AG09309 (cell line): Measurements from ENCODE around the gene IDS.
"Not testable (repeated sequence)": the region's sequence is repeated elsewhere in the genome, so short reads cannot be mapped to it uniquely, and the experiment has no call there.

ENCODE experiments used
- DNase-seq: peaks from one replicate; pipeline ENCODE4 v3.0.0-alpha.2; 2010; ENCODE audit warnings: low read depth
- H3K4me3 ChIP-seq: 2 replicates; pipeline ENCODE4 v1.5.1; 2011; ENCODE audit warnings: mild to moderate bottlenecking, low read depth, low read length, moderate library complexity; ENCODE audit not compliant: control insufficient read depth
- TF ChIP-seq, protein P1 (sequence below): IDR thresholded peaks from 2 replicates; pipeline ENCODE4 v1.5.1; 2011; ENCODE audit warnings: mild to moderate bottlenecking, low read depth, low read length, inconsistent platforms; ENCODE audit not compliant: insufficient read depth, control insufficient read depth; ENCODE audit errors: missing control alignments

IDS gene

DNA sequence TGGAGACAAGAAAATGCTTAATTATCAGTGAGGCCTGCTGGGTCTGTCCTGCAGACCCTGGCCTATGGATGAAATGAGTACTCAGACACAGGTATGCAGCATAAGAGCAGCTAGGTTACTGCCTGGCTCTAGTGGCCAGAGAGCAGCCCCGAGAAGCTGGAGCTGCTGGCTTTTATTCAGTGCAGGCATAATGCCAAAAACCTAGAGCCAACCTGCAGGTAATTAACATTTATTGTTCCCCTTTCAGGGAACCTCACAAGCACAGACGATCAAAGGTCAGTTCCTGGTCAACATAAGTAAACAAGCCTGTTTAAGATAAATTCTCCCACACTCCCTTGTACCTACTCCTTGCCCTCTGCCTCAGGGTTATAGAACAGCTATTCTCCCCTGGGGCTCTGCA, 13.3 kb downstream of the IDS start:
- TF ChIP-seq, protein P1, sequence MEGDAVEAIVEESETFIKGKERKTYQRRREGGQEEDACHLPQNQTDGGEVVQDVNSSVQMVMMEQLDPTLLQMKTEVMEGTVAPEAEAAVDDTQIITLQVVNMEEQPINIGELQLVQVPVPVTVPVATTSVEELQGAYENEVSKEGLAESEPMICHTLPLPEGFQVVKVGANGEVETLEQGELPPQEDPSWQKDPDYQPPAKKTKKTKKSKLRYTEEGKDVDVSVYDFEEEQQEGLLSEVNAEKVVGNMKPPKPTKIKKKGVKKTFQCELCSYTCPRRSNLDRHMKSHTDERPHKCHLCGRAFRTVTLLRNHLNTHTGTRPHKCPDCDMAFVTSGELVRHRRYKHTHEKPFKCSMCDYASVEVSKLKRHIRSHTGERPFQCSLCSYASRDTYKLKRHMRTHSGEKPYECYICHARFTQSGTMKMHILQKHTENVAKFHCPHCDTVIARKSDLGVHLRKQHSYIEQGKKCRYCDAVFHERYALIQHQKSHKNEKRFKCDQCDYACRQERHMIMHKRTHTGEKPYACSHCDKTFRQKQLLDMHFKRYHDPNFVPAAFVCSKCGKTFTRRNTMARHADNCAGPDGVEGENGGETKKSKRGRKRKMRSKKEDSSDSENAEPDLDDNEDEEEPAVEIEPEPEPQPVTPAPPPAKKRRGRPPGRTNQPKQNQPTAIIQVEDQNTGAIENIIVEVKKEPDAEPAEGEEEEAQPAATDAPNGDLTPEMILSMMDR, result no peak
- no peak overlapping the region for H3K4me3 ChIP-seq
- no peak for DNase-seq

DNA sequence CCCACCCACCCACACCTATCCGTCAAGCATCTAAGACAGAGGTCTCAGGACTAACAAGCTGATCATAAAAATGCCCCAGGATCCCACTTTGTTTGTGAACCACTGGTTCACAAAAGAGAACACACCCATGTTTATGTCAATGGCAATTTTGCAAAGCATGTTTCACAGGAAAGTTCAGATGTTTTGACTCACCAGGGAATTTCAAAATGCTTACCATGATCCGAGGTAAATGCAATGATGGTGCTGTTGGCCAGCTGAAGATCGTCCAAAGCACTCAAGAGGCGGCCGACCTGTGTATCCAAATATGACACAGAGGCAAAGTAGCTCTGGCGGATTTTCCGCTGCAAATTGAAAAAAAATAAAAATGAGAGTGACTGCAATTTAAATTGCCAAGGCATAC, 15.0 kb downstream of the IDS start:
- H3K4me3 ChIP-seq, result no peak overlapping the region
- TF ChIP-seq, protein P1, result no peak
- no peak for DNase-seq

DNA sequence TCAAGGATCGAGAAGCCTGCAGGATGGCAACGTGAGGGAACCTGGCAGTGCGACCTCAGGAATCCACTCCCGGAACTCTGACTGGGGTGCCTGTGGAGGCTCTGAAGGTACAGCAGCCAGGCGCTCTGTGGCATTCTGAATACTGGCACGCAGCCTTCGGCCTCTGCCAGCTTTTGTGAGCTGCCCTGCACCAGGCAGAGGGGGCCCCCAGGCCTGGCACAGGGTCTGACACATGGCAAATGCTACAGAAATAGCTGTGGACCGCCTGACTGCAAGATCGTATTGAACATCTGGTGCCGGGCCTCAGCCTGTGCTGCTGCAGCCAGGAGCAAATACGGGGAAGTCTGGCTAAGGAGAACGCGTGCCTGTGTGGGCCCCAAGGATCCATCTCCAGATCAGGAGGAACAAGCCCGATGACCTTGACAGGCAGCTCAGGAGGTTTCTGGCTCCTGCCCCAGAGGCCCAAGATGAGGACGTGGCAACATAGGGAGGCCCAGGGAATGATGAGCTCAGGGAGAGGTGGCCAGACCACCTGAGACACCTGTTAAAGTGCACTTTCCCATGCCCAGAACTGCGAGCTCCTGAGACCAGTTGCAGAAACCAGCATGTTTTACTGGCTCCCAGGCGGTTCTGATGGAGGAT, 16.6 kb downstream of the IDS start:
- H3K4me3 ChIP-seq, DNase-seq: not testable (repeated sequence)

DNA sequence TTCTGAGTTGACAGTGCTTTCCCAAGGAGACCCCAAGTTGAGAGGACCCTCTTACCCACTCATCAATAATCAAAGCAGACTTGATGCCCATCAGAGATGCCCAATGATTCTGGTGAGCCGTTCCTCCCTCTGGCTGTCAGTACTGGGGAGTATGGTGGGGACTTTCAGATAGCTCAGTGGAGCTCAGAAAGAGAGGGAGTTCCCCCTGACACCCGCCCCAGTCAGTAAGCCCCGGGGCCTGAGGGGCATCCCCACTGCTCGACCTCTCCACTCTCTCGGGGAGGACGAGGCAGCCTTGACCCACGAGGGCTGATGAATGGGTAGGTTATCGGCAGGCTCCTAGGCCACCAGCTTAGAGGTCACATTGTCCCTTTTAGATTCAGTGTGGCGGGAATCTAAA, 17.1 kb downstream of the IDS start:
- not testable (repeated sequence) for DNase-seq, H3K4me3 ChIP-seq

DNA sequence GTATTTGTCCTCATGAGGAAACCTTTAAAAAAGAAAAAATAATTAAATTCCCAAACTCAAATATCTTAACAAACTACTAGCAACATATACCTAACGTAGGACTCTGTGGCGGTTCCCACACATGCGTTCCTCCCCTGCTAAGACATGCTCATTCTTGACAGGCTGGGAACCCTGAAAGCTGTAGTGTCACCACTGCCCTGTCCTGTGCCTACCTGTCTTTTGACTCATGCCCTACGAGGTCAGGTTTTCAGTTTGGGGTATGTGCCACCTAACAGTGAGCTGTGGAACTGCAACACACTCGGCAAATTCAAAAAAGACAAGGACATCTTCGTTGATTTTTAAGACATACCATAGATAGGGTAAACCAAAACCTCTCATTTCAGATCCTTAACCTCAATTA, 17.8 kb downstream of the IDS start:
- TF ChIP-seq, protein P1, result peak; percentile 28
- DNase-seq, result no peak
- no peak overlapping the region for H3K4me3 ChIP-seq

DNA sequence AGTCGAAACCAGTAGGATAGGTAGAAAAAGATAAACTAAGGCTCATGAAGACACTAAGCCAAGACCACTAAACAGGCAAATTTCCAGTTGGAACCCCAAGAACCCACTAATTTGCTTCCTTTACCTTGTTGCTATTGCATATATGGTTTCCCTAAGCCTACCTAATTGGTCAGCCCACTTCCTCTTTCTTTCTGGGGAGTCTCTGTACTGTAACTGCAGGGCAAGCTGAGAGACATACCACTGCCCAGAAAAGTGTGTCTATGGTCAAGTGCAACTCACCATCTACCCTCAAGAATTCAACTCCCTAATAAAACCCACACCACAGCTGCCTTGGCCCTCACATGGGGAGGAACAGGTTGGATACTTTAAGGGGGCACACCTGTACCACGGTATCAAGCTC, 28.6 kb downstream of the IDS start:
- TF ChIP-seq, protein P1, result no peak
- no peak for DNase-seq
- H3K4me3 ChIP-seq, result no peak overlapping the region

DNA sequence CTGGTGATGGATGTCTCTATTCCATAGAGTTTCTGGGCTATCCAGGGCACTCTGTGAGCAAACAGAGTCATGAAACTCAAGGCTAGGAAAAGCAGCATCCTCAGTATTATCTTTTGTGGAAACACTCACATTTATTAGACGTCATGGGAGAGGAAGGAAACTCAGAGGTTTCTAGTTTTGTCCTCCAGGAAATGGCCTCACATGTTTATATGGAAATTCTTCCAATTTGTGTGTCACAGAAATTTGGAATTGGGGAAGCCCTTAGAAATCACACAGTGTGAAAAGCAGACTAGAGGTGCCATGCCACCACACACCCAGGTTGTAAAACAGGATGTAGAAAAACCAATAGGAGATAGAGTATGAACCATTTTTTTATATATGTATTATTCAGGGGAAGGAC, 31.1 kb downstream of the IDS start:
- no peak for DNase-seq
- TF ChIP-seq, protein P1, result no peak
- no peak overlapping the region for H3K4me3 ChIP-seq

DNA sequence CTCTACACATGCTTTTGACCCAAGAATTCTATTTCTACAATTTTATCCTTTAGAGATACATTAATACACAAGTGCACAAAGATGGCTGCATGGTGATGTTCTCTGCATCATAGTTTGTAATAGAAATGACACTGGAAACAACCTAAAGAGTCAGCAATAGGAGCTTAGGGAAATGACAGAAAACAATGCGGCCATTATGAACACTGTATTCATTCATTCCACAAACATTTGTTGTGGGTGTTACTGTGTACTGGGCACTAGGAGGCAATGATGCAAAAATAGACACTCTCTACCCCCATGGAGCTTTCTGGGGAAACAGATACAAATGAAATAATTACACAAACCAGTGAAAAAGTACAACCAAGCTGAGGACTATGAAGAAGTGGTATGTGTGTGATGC, 32.0 kb downstream of the IDS start:
- H3K4me3 ChIP-seq, result no peak overlapping the region
- DNase-seq, result no peak
- TF ChIP-seq, protein P1, result no peak
